ENCODE results near the gene NDUFV1. TPM values are rescaled to one million over a fixed set of nuclear protein-coding genes. Genes with fewer than 3 reads are reported as not detected.

The NDUFV1 gene
- total RNA-seq, 1 donor from 2014 or later: 121 TPM

DNA sequence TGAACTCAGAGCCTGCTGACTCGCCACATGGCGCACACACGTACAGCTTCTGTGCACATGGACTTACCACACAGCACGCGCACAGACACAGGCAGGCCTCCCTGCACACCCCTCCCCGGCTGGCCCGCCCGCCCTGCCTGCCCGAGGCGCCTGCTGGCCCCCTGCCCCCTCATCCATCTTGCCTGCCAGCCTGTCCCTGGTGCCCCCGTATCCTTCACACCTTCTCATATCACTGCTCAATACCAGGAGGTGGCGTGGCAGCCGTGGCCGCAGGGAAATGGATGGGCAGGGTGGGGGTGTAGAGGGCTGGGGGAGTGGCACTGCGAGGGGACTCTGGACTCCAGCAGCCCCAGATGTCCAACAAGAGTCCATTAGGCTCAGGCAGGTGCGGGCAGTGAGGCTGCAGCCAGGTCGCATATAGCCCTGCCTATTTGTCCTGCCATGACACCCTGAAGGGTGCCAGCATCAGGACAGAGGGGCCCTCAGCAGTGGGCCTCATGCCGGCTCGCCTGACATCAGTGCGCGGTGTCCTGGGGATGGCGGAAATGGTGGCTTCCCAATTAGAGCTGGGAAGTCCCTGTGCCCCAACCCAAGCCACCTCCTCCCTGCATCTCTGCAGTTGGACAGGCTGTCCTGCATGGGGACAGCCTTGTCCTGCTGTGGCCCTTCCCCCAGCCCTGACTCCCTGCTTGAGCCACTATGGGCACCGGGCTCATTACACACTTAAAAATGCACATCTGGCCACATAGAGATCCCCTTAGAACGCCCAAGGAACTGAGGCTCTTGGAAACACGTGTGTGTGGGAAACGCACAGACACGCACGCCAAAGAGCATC, 34.8 kb downstream of the NDUFV1 start:
- Mint-ChIP-seq H3K27ac (ENCODE audit: unreplicated experiment) (no peak overlapping the region), H3K4me1 (ENCODE audit: low read depth) (no peaks in the 10 kb centered on the region), H3K36me3 (ENCODE audit: low read depth) (no peaks in the 10 kb centered on the region), H3K27me3 (ENCODE audit: low read depth) (peaks cover 18% of the 10 kb centered on the region), H3K9me3 (ENCODE audit: low read depth) (peaks cover 3% of the 10 kb centered on the region), H3K4me3 (ENCODE audit: unreplicated experiment) (no peak overlapping the region)
- TF ChIP-seq, protein P1, sequence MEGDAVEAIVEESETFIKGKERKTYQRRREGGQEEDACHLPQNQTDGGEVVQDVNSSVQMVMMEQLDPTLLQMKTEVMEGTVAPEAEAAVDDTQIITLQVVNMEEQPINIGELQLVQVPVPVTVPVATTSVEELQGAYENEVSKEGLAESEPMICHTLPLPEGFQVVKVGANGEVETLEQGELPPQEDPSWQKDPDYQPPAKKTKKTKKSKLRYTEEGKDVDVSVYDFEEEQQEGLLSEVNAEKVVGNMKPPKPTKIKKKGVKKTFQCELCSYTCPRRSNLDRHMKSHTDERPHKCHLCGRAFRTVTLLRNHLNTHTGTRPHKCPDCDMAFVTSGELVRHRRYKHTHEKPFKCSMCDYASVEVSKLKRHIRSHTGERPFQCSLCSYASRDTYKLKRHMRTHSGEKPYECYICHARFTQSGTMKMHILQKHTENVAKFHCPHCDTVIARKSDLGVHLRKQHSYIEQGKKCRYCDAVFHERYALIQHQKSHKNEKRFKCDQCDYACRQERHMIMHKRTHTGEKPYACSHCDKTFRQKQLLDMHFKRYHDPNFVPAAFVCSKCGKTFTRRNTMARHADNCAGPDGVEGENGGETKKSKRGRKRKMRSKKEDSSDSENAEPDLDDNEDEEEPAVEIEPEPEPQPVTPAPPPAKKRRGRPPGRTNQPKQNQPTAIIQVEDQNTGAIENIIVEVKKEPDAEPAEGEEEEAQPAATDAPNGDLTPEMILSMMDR (IDR thresholded peaks at IDR 0.05): no peak
- DNase-seq (ENCODE audit: low spot score): no peak

DNA sequence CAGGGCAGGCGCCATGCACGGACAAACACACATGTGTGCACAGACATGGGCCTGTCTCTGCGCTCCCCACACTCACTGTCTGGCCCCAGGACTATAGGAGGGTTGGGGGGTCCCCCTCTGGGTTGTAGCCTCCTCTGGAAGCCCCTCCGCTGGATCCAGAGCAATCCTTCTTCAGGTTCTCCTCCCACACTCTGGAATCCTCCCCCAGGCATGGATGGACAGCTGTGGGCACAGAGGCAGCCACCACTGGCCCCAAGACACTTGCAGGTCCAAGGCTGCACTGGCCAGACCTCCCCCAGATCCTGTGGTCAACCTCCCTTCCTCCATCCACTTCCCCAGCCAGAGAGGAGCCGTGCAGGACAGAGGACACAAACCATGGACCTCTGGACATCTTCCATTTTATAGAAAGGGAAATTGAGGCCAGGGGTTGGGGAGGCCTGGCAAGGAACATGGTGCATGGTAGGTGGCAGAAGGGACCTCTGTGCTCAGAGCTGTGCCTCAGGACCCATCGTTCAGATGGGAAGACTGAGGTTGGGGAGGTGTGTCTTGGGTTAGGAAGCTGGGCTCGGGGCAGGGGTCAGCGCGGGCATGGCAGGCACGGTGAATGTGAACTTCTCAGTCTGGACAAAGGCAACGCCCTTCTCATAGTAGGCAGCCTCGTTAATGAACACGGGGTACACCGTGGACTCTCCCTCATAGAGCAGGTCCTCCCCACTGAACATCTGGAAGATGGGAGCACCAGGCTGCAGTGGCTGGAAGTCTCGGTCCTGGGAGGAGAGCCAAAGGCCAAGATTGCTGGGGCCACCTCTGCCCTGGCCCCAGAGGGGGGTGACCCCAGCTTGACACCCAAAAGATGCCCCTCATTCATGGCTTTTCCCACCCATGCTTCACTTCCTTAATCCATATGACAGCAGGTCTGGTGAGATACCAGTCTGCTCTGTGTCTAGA, 35.7 kb downstream of the NDUFV1 start:
- DNase-seq (ENCODE audit: low spot score): no peak
- TF ChIP-seq, protein P1 (IDR thresholded peaks at IDR 0.05): no peak
- no peaks in the 10 kb centered on the region for H3K4me1 Mint-ChIP-seq (ENCODE audit: low read depth)
- peaks cover 3% of the 10 kb centered on the region for H3K9me3 Mint-ChIP-seq (ENCODE audit: low read depth)
- H3K27ac Mint-ChIP-seq (ENCODE audit: unreplicated experiment): no peak overlapping the region
- H3K4me3 Mint-ChIP-seq (ENCODE audit: unreplicated experiment): no peak overlapping the region
- H3K36me3 Mint-ChIP-seq (ENCODE audit: low read depth): no peaks in the 10 kb centered on the region
- H3K27me3 Mint-ChIP-seq (ENCODE audit: low read depth): peaks cover 18% of the 10 kb centered on the region

DNA sequence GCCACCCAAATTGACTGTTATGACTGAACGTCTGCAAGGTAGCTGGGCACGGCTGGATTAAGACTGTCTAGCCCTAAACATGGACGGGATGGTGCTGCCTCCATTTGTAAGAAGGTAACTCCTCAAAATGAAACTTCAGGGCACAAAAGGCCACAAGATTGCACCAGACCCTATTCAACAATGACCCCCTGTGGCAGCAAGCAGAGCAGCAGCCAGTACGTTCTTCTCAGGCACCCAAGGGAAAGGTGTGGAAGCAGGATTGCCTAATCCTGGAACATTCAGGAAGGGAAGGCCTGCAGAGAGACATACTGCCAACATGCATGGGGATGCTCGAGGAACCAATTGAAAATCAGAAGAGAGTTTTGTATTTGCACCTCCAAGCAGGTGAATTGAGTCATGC, 37.3 kb downstream of the NDUFV1 start:
- TF ChIP-seq, protein P1 (IDR thresholded peaks at IDR 0.05): peak; percentile 43
- peaks cover 3% of the 10 kb centered on the region for H3K9me3 Mint-ChIP-seq (ENCODE audit: low read depth)
- peaks cover 15% of the 10 kb centered on the region for H3K27me3 Mint-ChIP-seq (ENCODE audit: low read depth)
- no peaks in the 10 kb centered on the region for H3K4me1 Mint-ChIP-seq (ENCODE audit: low read depth)
- no peak overlapping the region for H3K4me3 Mint-ChIP-seq (ENCODE audit: unreplicated experiment)
- H3K36me3 Mint-ChIP-seq (ENCODE audit: low read depth): no peaks in the 10 kb centered on the region
- no peak overlapping the region for H3K27ac Mint-ChIP-seq (ENCODE audit: unreplicated experiment)
- no peak for DNase-seq (ENCODE audit: low spot score)

DNA sequence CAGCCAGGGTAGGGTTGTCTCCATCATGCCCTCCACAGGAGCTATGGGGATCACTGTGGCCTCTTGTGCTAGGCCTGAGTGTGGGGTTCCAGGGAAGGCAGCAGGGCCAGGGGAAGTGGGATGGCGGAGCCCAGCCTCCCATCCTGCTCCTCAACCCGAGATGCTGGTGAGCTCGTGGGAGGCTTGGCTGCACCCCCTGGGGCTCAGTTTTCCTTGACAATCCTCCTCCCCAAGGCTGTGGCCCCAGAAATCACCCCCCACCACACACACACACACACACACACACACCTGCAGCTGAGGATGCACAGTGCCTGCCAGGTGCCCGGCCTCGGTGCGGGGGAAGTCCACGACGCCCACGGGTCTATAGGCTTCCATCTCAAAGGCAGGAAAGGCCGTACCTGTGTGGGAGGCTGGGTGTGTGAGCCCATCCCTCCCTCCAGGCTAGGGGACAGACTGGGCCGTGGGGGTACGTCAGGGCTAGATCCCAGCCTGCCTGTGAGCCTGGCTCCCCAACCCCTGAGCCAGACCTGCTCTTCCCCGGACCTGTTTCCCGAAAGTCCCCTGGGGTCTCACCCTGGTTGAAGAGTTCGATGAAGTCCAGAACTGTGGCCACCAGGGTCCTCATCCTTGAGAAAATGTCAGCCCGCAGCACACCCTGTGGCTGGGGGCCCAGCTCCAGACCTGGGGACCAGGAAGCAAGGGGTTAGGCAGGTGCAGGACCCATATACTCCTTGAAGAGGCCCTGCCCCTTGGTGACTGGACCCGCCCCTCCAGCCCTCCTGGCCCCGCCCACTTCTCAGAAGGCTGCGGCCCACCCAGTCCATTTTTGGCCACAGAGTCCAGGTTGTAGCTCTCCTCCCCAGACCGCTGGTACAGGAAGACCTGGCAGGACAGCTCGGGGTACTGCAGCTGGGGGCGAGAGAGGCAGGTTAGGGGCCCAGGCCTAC, 38.0 kb downstream of the NDUFV1 start:
- H3K4me1 Mint-ChIP-seq (ENCODE audit: low read depth): no peaks in the 10 kb centered on the region
- no peak overlapping the region for H3K27ac Mint-ChIP-seq (ENCODE audit: unreplicated experiment)
- peaks cover 3% of the 10 kb centered on the region for H3K9me3 Mint-ChIP-seq (ENCODE audit: low read depth)

More for the DNA sequence above, 38.0 kb downstream of the NDUFV1 start:
- TF ChIP-seq, protein P1 (IDR thresholded peaks at IDR 0.05): no peak
- no peak for DNase-seq (ENCODE audit: low spot score)
- no peaks in the 10 kb centered on the region for H3K36me3 Mint-ChIP-seq (ENCODE audit: low read depth)
- peaks cover 15% of the 10 kb centered on the region for H3K27me3 Mint-ChIP-seq (ENCODE audit: low read depth)
- no peak overlapping the region for H3K4me3 Mint-ChIP-seq (ENCODE audit: unreplicated experiment)
